ENCODE measurements around the gene CCDC137. TPM values are rescaled to one million over a fixed set of nuclear protein-coding genes. Genes with fewer than 3 reads are reported as not detected.

The CCDC137 gene
- total RNA-seq, 4 donors from 2014 or later, result 6.7 to 17.1 (median 11.2) TPM

GRCh38 chr17:81686614-81687013 is 20.1 kb downstream of the CCDC137 start:
- H3K36me3 ChIP-seq, result peaks cover 0 to 60% of the 10 kb centered on the region in 2 donors
- no peaks in the 10 kb centered on the region for H3K9me3 ChIP-seq
- in situ Hi-C loops (cut with MboI; ENCODE audit: low sequenced_read_pairs in 4 of 4), result no loop called here
- peaks cover 23 to 27% of the 10 kb centered on the region in 2 donors for H3K4me1 ChIP-seq
- no peak overlapping the region for H3K27ac ChIP-seq
- no peak for TF ChIP-seq POLR2A (IDR thresholded peaks at IDR 0.05)
- TF ChIP-seq, protein P1, sequence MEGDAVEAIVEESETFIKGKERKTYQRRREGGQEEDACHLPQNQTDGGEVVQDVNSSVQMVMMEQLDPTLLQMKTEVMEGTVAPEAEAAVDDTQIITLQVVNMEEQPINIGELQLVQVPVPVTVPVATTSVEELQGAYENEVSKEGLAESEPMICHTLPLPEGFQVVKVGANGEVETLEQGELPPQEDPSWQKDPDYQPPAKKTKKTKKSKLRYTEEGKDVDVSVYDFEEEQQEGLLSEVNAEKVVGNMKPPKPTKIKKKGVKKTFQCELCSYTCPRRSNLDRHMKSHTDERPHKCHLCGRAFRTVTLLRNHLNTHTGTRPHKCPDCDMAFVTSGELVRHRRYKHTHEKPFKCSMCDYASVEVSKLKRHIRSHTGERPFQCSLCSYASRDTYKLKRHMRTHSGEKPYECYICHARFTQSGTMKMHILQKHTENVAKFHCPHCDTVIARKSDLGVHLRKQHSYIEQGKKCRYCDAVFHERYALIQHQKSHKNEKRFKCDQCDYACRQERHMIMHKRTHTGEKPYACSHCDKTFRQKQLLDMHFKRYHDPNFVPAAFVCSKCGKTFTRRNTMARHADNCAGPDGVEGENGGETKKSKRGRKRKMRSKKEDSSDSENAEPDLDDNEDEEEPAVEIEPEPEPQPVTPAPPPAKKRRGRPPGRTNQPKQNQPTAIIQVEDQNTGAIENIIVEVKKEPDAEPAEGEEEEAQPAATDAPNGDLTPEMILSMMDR (IDR thresholded peaks at IDR 0.05 in 4 of 5, conservative IDR thresholded peaks at IDR 0.05 in 1 of 5), result no peak
- DNase-seq, result no peak
- intact Hi-C loops (cut with DNase I; ENCODE audit: low total_unique reads), result no loop called here
- H3K27me3 ChIP-seq, result no peaks in the 10 kb centered on the region
- no peak for ATAC-seq
- H3K4me3 ChIP-seq, result no peak overlapping the region

DNA sequence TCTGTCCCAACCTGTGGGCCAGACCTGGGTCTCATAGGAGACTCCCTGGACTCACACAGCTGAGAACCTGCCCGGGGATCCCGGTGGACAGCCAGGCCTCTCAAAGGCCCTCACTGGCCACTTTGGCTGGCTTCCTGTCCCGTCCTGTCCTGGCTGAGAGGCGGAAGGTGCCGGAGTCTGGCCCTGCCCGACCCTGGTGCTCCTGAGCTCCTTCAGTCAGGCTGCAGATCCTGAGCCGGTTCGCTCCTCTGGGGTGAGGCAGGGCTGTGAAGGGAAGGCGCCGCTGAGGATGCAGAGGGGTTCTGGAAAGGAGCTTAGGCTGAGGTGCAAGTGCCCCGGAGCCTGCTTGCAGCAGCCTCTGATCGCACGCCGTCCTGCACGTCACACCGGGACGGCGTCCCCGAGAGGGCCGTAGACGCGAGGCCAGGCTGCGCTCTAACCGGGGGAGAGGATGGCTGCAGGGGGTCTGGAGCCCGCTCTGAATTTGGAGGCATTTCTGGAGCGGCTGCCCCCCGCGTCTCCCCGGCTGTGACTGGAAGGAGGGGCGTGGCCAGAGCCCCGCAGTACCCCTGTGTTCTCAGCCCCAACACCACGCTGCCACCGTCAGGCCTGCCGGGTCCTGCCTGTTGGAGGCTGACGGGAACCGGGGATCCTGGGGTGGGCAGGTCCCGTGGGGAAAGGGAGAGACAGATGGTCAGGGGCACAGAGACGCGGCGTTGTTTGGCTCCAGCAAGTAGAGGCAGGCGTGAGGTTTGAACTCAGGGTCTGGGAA is 21.4 kb downstream of the CCDC137 start:
- Histone ChIP-seq H3K27ac (no peak overlapping the region), H3K9me3 (no peaks in the 10 kb centered on the region), H3K36me3 (peaks cover 0 to 74% of the 10 kb centered on the region in 2 donors), H3K4me3 (no peak overlapping the region), H3K27me3 (no peaks in the 10 kb centered on the region), H3K4me1 (peaks cover 14 to 19% of the 10 kb centered on the region in 2 donors)
- DNase-seq (no peak), ATAC-seq (no peak)
- in situ Hi-C loops (cut with MboI; ENCODE audit: low sequenced_read_pairs in 4 of 4), result no loop called here
- intact Hi-C loops (cut with DNase I; ENCODE audit: low total_unique reads), result no loop called here
- TF ChIP-seq POLR2A (IDR thresholded peaks at IDR 0.05), result no peak
- TF ChIP-seq, protein P1 (IDR thresholded peaks at IDR 0.05 in 4 of 5, conservative IDR thresholded peaks at IDR 0.05 in 1 of 5), result no peak

- no peaks in the 10 kb centered on the region for H3K9me3 ChIP-seq
- in situ Hi-C loops (cut with MboI; ENCODE audit: low sequenced_read_pairs in 4 of 4), result no loop called here
- no peaks in the 10 kb centered on the region for H3K27me3 ChIP-seq
- no peak for DNase-seq
- no peak for ATAC-seq
- H3K4me1 ChIP-seq, result peaks cover 14 to 16% of the 10 kb centered on the region in 2 donors
- peaks cover 0 to 80% of the 10 kb centered on the region in 2 donors for H3K36me3 ChIP-seq
- H3K4me3 ChIP-seq, result no peak overlapping the region
- TF ChIP-seq, protein P1 (IDR thresholded peaks at IDR 0.05 in 4 of 5, conservative IDR thresholded peaks at IDR 0.05 in 1 of 5), result no peak
- TF ChIP-seq POLR2A (IDR thresholded peaks at IDR 0.05), result no peak
- no peak overlapping the region for H3K27ac ChIP-seq
- intact Hi-C loops (cut with DNase I; ENCODE audit: low total_unique reads), result no loop called here
These were observed 22.1 kb downstream of the CCDC137 start for GRCh38 chr17:81688616-81689015.

- in situ Hi-C loops (cut with MboI; ENCODE audit: low sequenced_read_pairs in 4 of 4), result no loop called here
- Histone ChIP-seq H3K9me3 (no peaks in the 10 kb centered on the region), H3K36me3 (peaks cover 0 to 95% of the 10 kb centered on the region in 2 donors), H3K27me3 (no peaks in the 10 kb centered on the region), H3K27ac (no peak overlapping the region), H3K4me1 (peaks cover 8% of the 10 kb centered on the region in 2 donors), H3K4me3 (no peak overlapping the region)
- intact Hi-C loops (cut with DNase I; ENCODE audit: low total_unique reads), result no loop called here
- TF ChIP-seq, protein P1 (IDR thresholded peaks at IDR 0.05 in 4 of 5, conservative IDR thresholded peaks at IDR 0.05 in 1 of 5), result no peak
- no peak for TF ChIP-seq POLR2A (IDR thresholded peaks at IDR 0.05)
- no peak for ATAC-seq
- DNase-seq, result no peak
These were observed 23.5 kb downstream of the CCDC137 start for GRCh38 chr17:81690066-81690465.
